AG09319 (cell line): Measurements from ENCODE around the gene NMT1.

Experiments used
- DNase-seq: peaks from one replicate; pipeline ENCODE4 v3.0.0-alpha.2; 2010; ENCODE audit warnings: low read depth; ENCODE audit errors: extremely low read depth
- CTCF ChIP-seq: IDR thresholded peaks from 2 replicates; pipeline ENCODE4 v1.5.1; 2011; ENCODE audit warnings: low read depth, mild to moderate bottlenecking, inconsistent platforms, low read length, moderate library complexity

Gene NMT1

GRCh38 chr17:45029758-45030423 is 31.2 kb upstream of the NMT1 start:
- no peak for TF ChIP-seq CTCF

GRCh38 chr17:45030733-45031132 is 30.4 kb upstream of the NMT1 start:
- no peak for DNase-seq
- TF ChIP-seq CTCF, result no peak

More at GRCh38 chr17:45029758-45030423, 31.2 kb upstream of the NMT1 start:
- DNase-seq, result no peak

- TF ChIP-seq CTCF, result no peak
- DNase-seq, result no peak
These were observed 29.6 kb upstream of the NMT1 start for GRCh38 chr17:45031231-45032173.

- DNase-seq, result no peak
- no peak for TF ChIP-seq CTCF
These were observed 29.0 kb upstream of the NMT1 start for GRCh38 chr17:45032174-45032541.

- TF ChIP-seq CTCF, result no peak
- no peak for DNase-seq
These were observed 26.5 kb upstream of the NMT1 start for GRCh38 chr17:45034599-45034998.

GRCh38 chr17:45035848-45036247 is 25.3 kb upstream of the NMT1 start:
- no peak for TF ChIP-seq CTCF
- DNase-seq, result no peak

- no peak for TF ChIP-seq CTCF
- no peak for DNase-seq
These were observed 24.4 kb upstream of the NMT1 start for GRCh38 chr17:45036691-45037090.
